Erythroblast (primary cell): ENCODE results near the gene SLC24A3.

Source experiments
- GATA1 ChIP-seq: IDR thresholded peaks from 2 replicates; pipeline ENCODE4 v1.6.1; 2011; ENCODE audit warnings: low read depth, mild to moderate bottlenecking, control low read depth, low read length, moderate library complexity
- POLR2A ChIP-seq: IDR thresholded peaks from 2 replicates; pipeline ENCODE4 v1.6.1; 2011; ENCODE audit warnings: mild to moderate bottlenecking, low read length

GRCh38 chr20:19260412-19261090 lies 48.1 kb downstream of the SLC24A3 start:
- no peak for TF ChIP-seq POLR2A
- no peak for TF ChIP-seq GATA1
